HepG2 (cell line): ENCODE measurements around the gene SUSD4. TPM values are rescaled to one million over a fixed set of nuclear protein-coding genes. Genes with fewer than 3 reads are reported as not detected.

Experiments used
- ATAC-seq: fragments of 200-7000 bp; cut with Tn5 transposase; 3 replicates; pipeline ENCODE4 v1.9.1; 2020; ENCODE audit warnings: mild to moderate bottlenecking, moderate library complexity
- BruUV-seq: library from RNA; stranded (reverse); fragments of 400-500 nt; replicated peaks from 2 replicates; lab custom pipeline; 2021; lab: Mats Ljungman, UMichigan
- CTCF ChIA-PET: fragments of 300-600 bp; formaldehyde crosslinking; extraction: SDS; loops from one replicate; lab custom pipeline; 2021; ENCODE audit warnings: low total read pairs, inconsistent platforms, low intra/inter-chr PET ratio; lab: Yijun Ruan, JAX
- POLR2A ChIA-PET: fragments of 350-600 bp; sonication (Branson Sonifier 250); formaldehyde crosslinking; loops from one replicate; lab custom pipeline; 2020; ENCODE audit warnings: antibody characterized with exemption, inconsistent platforms; lab: Yijun Ruan, JAX
- DNase-seq: peaks from one replicate; pipeline ENCODE4 v3.0.0-alpha.2; 2015; ENCODE audit warnings: low spot score
- FAIRE-seq: peaks from 3 replicates; lab custom pipeline; 2011; peaks lifted over from hg19 to GRCh38; lab: Jason Lieb, UNC
- H2AFZ ChIP-seq: one replicate; pipeline ENCODE4 v1.6.1; 2011; ENCODE audit warnings: low read length, inconsistent platforms
- H3K27ac ChIP-seq: fragments of 300-600 bp; 3 replicates; pipeline ENCODE4 v1.8.0; 2011; ENCODE audit warnings: mixed run types, mild to moderate bottlenecking, mixed read lengths, low read length, inconsistent platforms; ENCODE audit not compliant: insufficient read depth; ENCODE audit errors: extremely low read length
- H3K27me3 ChIP-seq, 2 experiments: fragments of 200-600 bp in 1 of 2; 2 replicates in 1 of 2; 3 replicates in 1 of 2; pipeline versions ENCODE4 v1.6.0 to v1.8.0; 2011; ENCODE audit warnings: low read length in 2 of 2, mild to moderate bottlenecking in 2 of 2, moderate library complexity in 2 of 2, inconsistent platforms in 1 of 2; ENCODE audit not compliant: insufficient read depth in 2 of 2, control insufficient read depth in 1 of 2
- H3K36me3 ChIP-seq, 2 experiments: fragments of 200-600 bp in 1 of 2; replicated peaks in 1 of 2; 2 replicates in 1 of 2; 3 replicates in 1 of 2; pipeline versions ENCODE4 v1.5.1 to v1.8.0; 2011; ENCODE audit warnings: low read length in 2 of 2, inconsistent platforms in 1 of 2; ENCODE audit not compliant: insufficient read depth in 2 of 2, control insufficient read depth in 1 of 2
- H3K4me1 ChIP-seq: 2 replicates; pipeline ENCODE4 v1.5.1; 2012; ENCODE audit warnings: low read length, inconsistent platforms; ENCODE audit not compliant: insufficient read depth
- H3K4me2 ChIP-seq: 2 replicates; pipeline ENCODE4 v1.6.0; 2011; ENCODE audit warnings: low read depth, low read length, inconsistent platforms
- H3K4me3 ChIP-seq, 3 experiments: fragments of 200-600 bp in 1 of 3; sonication (generic), shearing (Covaris generic) in 1 of 3; replicated peaks in 1 of 3; 2 replicates each; pipeline ENCODE4 v1.5.1; 2011 to 2016; ENCODE audit warnings: low read length in 3 of 3, inconsistent platforms in 2 of 3, low read depth in 2 of 3, mild to moderate bottlenecking in 2 of 3, control low read depth in 1 of 3, mixed read lengths in 1 of 3; ENCODE audit not compliant: insufficient read depth in 1 of 3
- H3K79me2 ChIP-seq: one replicate; pipeline ENCODE4 v1.6.1; 2011; ENCODE audit warnings: low read length, inconsistent platforms; ENCODE audit not compliant: insufficient read depth
- H3K9ac ChIP-seq: 2 replicates; pipeline ENCODE4 v1.6.0; 2011; ENCODE audit warnings: mild to moderate bottlenecking, low read depth, low read length, inconsistent platforms; ENCODE audit not compliant: insufficient read depth
- H3K9me3 ChIP-seq: 2 replicates; pipeline ENCODE4 v1.5.1; 2012; ENCODE audit warnings: mild to moderate bottlenecking, low read length
- H4K20me1 ChIP-seq: 2 replicates; pipeline ENCODE4 v1.6.0; 2011; ENCODE audit warnings: inconsistent platforms, mild to moderate bottlenecking, low read length, moderate library complexity; ENCODE audit not compliant: insufficient read depth
- CREM ChIP-seq, 2 experiments: sonication (generic) in 1 of 2; formaldehyde crosslinking in 1 of 2; IDR thresholded peaks; 2 replicates each; pipeline versions ENCODE4 v1.4.0 to v1.6.1; 2016 to 2020; ENCODE audit warnings: antibody characterized with exemption in 1 of 2, mild to moderate bottlenecking in 1 of 2, missing genetic modification reagents in 1 of 2
- ESRRA ChIP-seq: sonication (generic); formaldehyde crosslinking; IDR thresholded peaks from 2 replicates; pipeline ENCODE4 v1.5.1; 2020; ENCODE audit warnings: mild to moderate bottlenecking, low read depth, missing genetic modification reagents
- FOXJ3 ChIP-seq: sonication (generic); formaldehyde crosslinking; IDR thresholded peaks from 2 replicates; pipeline ENCODE4 v1.4.0; 2020; ENCODE audit warnings: missing genetic modification reagents, mild to moderate bottlenecking, borderline replicate concordance
- KLF11 ChIP-seq: IDR thresholded peaks from 2 replicates; pipeline ENCODE4 v1.6.1; 2016; ENCODE audit warnings: missing compliant biosample characterization
- MYC ChIP-seq: sonication (generic); formaldehyde crosslinking; IDR thresholded peaks from 2 replicates; pipeline ENCODE4 v1.9.0; 2021; ENCODE audit warnings: missing genetic modification reagents, borderline replicate concordance
- MYPOP ChIP-seq: sonication (generic); formaldehyde crosslinking; IDR thresholded peaks from 2 replicates; pipeline ENCODE4 v1.8.1; 2023; ENCODE audit warnings: mild to moderate bottlenecking, moderate library complexity, missing genetic modification reagents
- NFIB ChIP-seq: sonication (generic); formaldehyde crosslinking; IDR thresholded peaks from 2 replicates; pipeline ENCODE4 v1.9.0; 2021; ENCODE audit warnings: missing genetic modification reagents, mild to moderate bottlenecking, borderline replicate concordance
- NFRKB ChIP-seq: fragments of 450-650 bp; IDR thresholded peaks from 2 replicates; pipeline ENCODE4 v1.6.1; 2017
- NR2F6 ChIP-seq, 2 experiments: IDR thresholded peaks; 2 replicates each; pipeline ENCODE4 v1.6.1; 2016; ENCODE audit warnings: antibody characterized with exemption in 1 of 2, mild to moderate bottlenecking in 1 of 2
- RELA ChIP-seq: sonication (generic); formaldehyde crosslinking; IDR thresholded peaks from 2 replicates; pipeline ENCODE4 v1.4.0; 2020; ENCODE audit warnings: missing genetic modification reagents
- SMARCC2 ChIP-seq: fragments of 450-650 bp; IDR thresholded peaks from 2 replicates; pipeline ENCODE4 v1.6.1; 2017; ENCODE audit warnings: antibody characterized with exemption, mild to moderate bottlenecking
- TSC22D2 ChIP-seq: sonication (generic); formaldehyde crosslinking; IDR thresholded peaks from 2 replicates; pipeline ENCODE4 v1.5.1; 2020; ENCODE audit warnings: missing genetic modification reagents, mild to moderate bottlenecking, borderline replicate concordance
- ZBTB20 ChIP-seq: sonication (generic); formaldehyde crosslinking; IDR thresholded peaks from 2 replicates; pipeline ENCODE4 v1.8.1; 2023; ENCODE audit warnings: missing genetic modification reagents, low read depth, mild to moderate bottlenecking, borderline replicate concordance
- ZNF101 ChIP-seq: sonication (generic); formaldehyde crosslinking; IDR thresholded peaks from 2 replicates; pipeline ENCODE4 v1.4.0; 2020; ENCODE audit warnings: mild to moderate bottlenecking, low read depth, missing genetic modification reagents, borderline replicate concordance
- ZNF281 ChIP-seq: sonication (generic); formaldehyde crosslinking; IDR thresholded peaks from 2 replicates; pipeline ENCODE4 v1.4.0; 2020; ENCODE audit warnings: missing genetic modification reagents, borderline replicate concordance
- ZNF441 ChIP-seq: sonication (generic); formaldehyde crosslinking; IDR thresholded peaks from 2 replicates; pipeline ENCODE4 v1.7.0; 2021; ENCODE audit warnings: missing genetic modification reagents, borderline replicate concordance
- ZNF530 ChIP-seq: sonication (generic); formaldehyde crosslinking; IDR thresholded peaks from 2 replicates; pipeline ENCODE4 v1.5.0; 2020; ENCODE audit warnings: low read depth, mild to moderate bottlenecking, missing genetic modification reagents
- ZZZ3 ChIP-seq: sonication (generic); formaldehyde crosslinking; IDR thresholded peaks from 2 replicates; pipeline ENCODE4 v1.4.0; 2020; ENCODE audit warnings: missing genetic modification reagents, mild to moderate bottlenecking, borderline replicate concordance
- WGBS: methylation state at CpG from one replicate; pipeline ENCODE4 v1.1.6; 2017; ENCODE audit warnings: low lambda C conversion rate; 5-methylcytosine and 5-hydroxymethylcytosine counted together
- in situ Hi-C: cut with HindIII; loops from 2 replicates; pipeline ENCODE4 v1.10.0; 2017; ENCODE audit warnings: low pct_unique_long_range_greater_than_20kb; ENCODE audit not compliant: extremely low pct_ligation_motif_present
- intact Hi-C: fragments of 100-400 bp; cut with micrococcal nuclease; formaldehyde crosslinking; loops from one replicate; pipeline ENCODE4 v1.10.0; 2022; ENCODE audit not compliant: unreplicated experiment
- polyA plus RNA-seq, 8 experiments: library from polyadenylated mRNA; depleted of rRNA in 3 of 8; stranded (reverse) in 7 of 8; unstranded in 1 of 8; fragments of >200 nt; fragmentation: Illumina TruSeq in 4 of 8; extraction: Trizol in 4 of 8; gene quantifications; 2 replicates each; pipeline versions ENCODE4 v1.2.1 to v1.2.3, GENCODE V29; 2011 to 2016; ENCODE audit warnings: low read depth in 4 of 8, missing spikeins in 1 of 8, mixed read lengths in 1 of 8; ENCODE audit not compliant: insufficient read depth in 1 of 8
- total RNA-seq, 5 experiments: library from RNA; depleted of rRNA; stranded (reverse); fragments of >200 nt; fragmentation: Illumina TruSeq; extraction: Trizol; gene quantifications; 2 replicates each; pipeline ENCODE4 v1.2.3, GENCODE V29; 2016; ENCODE audit warnings: low read depth in 1 of 5

Gene SUSD4
- total and polyA plus RNA-seq, 2 of the 13 experiments (the other 11 are each of a cell fraction or from before 2014, with no cell fraction given): not detected

- H3K4me3 ChIP-seq: peak overlapping the region in 2 of 3 experiments; percentile 26 to 64; a peak in 2 of 6 replicates
- H3K9me3 ChIP-seq: no peaks in the 10 kb centered on the region
- H3K36me3 ChIP-seq: no peaks in the 10 kb centered on the region
- ChIA-PET CTCF (no interaction called here), POLR2A (no interaction called here)
- no peaks in the 10 kb centered on the region for H4K20me1 ChIP-seq
- in situ Hi-C loops (no loop called here), intact Hi-C loops (no loop called here)
- no peak for DNase-seq
- peak; percentile 64 for ATAC-seq
- FAIRE-seq: no peak
- peaks cover 4 to 30% of the 10 kb centered on the region in 2 experiments; a peak in 4 of 5 replicates for H3K27me3 ChIP-seq
- H2AFZ ChIP-seq: no peak overlapping the region
- H3K4me2 ChIP-seq: peak overlapping the region; percentile 51
- H3K79me2 ChIP-seq: no peaks in the 10 kb centered on the region
- WGBS: 12% methylated on average over 13 of the region's 55 CpGs
- H3K9ac ChIP-seq: no peak overlapping the region
- no peaks in the 10 kb centered on the region for H3K4me1 ChIP-seq
- BruUV-seq: no TSS peak
- H3K27ac ChIP-seq: no peak overlapping the region
- TF ChIP-seq KLF11 (CRISPR knock-in tag) (no peak), ZZZ3 (CRISPR knock-in tag) (no peak), ESRRA (CRISPR knock-in tag) (no peak), TSC22D2 (no peak), RELA (CRISPR knock-in tag) (no peak), MYPOP (CRISPR knock-in tag) (no peak), ZNF530 (CRISPR knock-in tag) (no peak), NFIB (CRISPR knock-in tag) (no peak), ZNF281 (no peak), ZBTB20 (CRISPR knock-in tag) (no peak), NFRKB (no peak), FOXJ3 (CRISPR knock-in tag) (no peak), MYC (no peak), ZNF441 (CRISPR knock-in tag) (no peak), ZNF101 (CRISPR knock-in tag) (no peak), SMARCC2 (no peak), CREM (IDR thresholded peaks at IDR 0.05) (no peak), CREM (CRISPR knock-in tag; IDR thresholded peaks at IDR 0.05) (no peak), NR2F6 (IDR thresholded peaks at IDR 0.05) (no peak), NR2F6 (CRISPR knock-in tag; IDR thresholded peaks at IDR 0.05) (no peak)
Observed at GRCh38 chr1:223364685-223365382, 858 bp upstream of the SUSD4 start.
